B cell (primary cell): ENCODE measurements around the gene UNC13D. TPM values are rescaled to one million over a fixed set of nuclear protein-coding genes. Genes with fewer than 3 reads are reported as not detected.
"Not testable (repeated sequence)": the region's sequence is repeated elsewhere in the genome, so short reads cannot be mapped to it uniquely, and the experiment has no call there.

Experiments
- ATAC-seq: fragments of 200-7000 bp; cut with Tn5 transposase; one replicate; pipeline ENCODE4 v1.10.0; 2021; ENCODE audit warnings: low read depth, mild to moderate bottlenecking, moderate number of reproducible peaks, moderate library complexity
- CTCF ChIA-PET: fragments of 350-600 bp; sonication (Branson Sonifier 250); formaldehyde crosslinking; loops from one replicate; lab custom pipeline; 2021; ENCODE audit warnings: antibody characterized with exemption, inconsistent platforms; lab: Charles Lee
- POLR2A ChIA-PET: fragments of 350-600 bp; sonication (Branson Sonifier 250); formaldehyde crosslinking; loops from one replicate; lab custom pipeline; 2021; ENCODE audit warnings: antibody characterized with exemption; lab: Charles Lee
- DNase-seq: peaks from one replicate; pipeline ENCODE4 v3.0.0; 2013
- H2AFZ ChIP-seq: 2 replicates; pipeline ENCODE4 v1.6.1; 2012; ENCODE audit warnings: mild to moderate bottlenecking, low read depth, low read length; ENCODE audit not compliant: insufficient read depth, poor library complexity, severe bottlenecking
- H3K27ac ChIP-seq, 2 donors: 1 replicate in 1 of 2; 2 replicates in 1 of 2; pipeline ENCODE4 v1.5.1; 2012 to 2013; ENCODE audit warnings: low read length in 2 of 2, mild to moderate bottlenecking in 2 of 2, moderate library complexity in 1 of 2
- H3K27me3 ChIP-seq, 4 experiments: fragments of 200-600 bp in 1 of 4; sonication (generic) in 1 of 4; replicated peaks in 1 of 4; 1 replicate in 2 of 4; 2 replicates in 2 of 4; pipeline versions ENCODE4 v1.6.1 to v1.7.0; 2013 to 2016; ENCODE audit warnings: low read length in 3 of 4, mild to moderate bottlenecking in 2 of 4, mixed read lengths in 1 of 4, moderate library complexity in 1 of 4; ENCODE audit not compliant: insufficient read depth in 4 of 4, control insufficient read depth in 3 of 4; ENCODE audit errors: control extremely low read depth in 1 of 4
- H3K36me3 ChIP-seq, 2 experiments: replicated peaks in 1 of 2; 1 replicate in 1 of 2; 2 replicates in 1 of 2; pipeline versions ENCODE4 v1.6.1 to v1.7.1; 2013; ENCODE audit warnings: low read length in 1 of 2; ENCODE audit not compliant: insufficient read depth in 2 of 2, control insufficient read depth in 1 of 2; ENCODE audit errors: control extremely low read depth in 1 of 2, extremely low read depth in 1 of 2
- H3K4me1 ChIP-seq, 2 donors: fragments of 200-600 bp in 1 of 2; sonication (generic) in 1 of 2; 1 replicate in 1 of 2; 2 replicates in 1 of 2; pipeline versions ENCODE4 v1.5.1 to v1.6.1; 2013 to 2017; ENCODE audit warnings: low read length in 2 of 2; ENCODE audit not compliant: control insufficient read depth in 2 of 2, insufficient read depth in 2 of 2
- H3K4me2 ChIP-seq: replicated peaks from 2 replicates; pipeline ENCODE3; 2012; ENCODE audit warnings: mild to moderate bottlenecking, low read depth, low read length; ENCODE audit not compliant: poor library complexity, severe bottlenecking
- H3K4me3 ChIP-seq, 5 experiments: fragments of 200-600 bp in 1 of 5; sonication (generic) in 1 of 5; 1 replicate in 3 of 5; 2 replicates in 2 of 5; pipeline versions ENCODE4 v1.5.1 to v1.7.0; 2011 to 2016; ENCODE audit warnings: low read length in 4 of 5, mild to moderate bottlenecking in 4 of 5, low read depth in 2 of 5, control low read depth in 1 of 5, moderate library complexity in 1 of 5; ENCODE audit not compliant: insufficient read depth in 1 of 5; ENCODE audit errors: control extremely low read depth in 1 of 5, extremely low read depth in 1 of 5
- H3K79me2 ChIP-seq: fragments of 200-600 bp; sonication (generic); one replicate; pipeline ENCODE4 v1.6.0; 2016; ENCODE audit warnings: low read length; ENCODE audit not compliant: control insufficient read depth, insufficient read depth
- H3K9ac ChIP-seq: fragments of 200-600 bp; sonication (generic); 2 replicates; pipeline ENCODE4 v1.6.1; 2017; ENCODE audit warnings: mild to moderate bottlenecking, low read length, moderate library complexity
- H3K9me3 ChIP-seq, 3 donors: one replicate each; pipeline versions ENCODE4 v1.6.1 to v1.7.1; 2013; ENCODE audit warnings: low read length in 2 of 3; ENCODE audit not compliant: control insufficient read depth in 2 of 3, insufficient read depth in 1 of 3; ENCODE audit errors: control extremely low read depth in 1 of 3
- H4K20me1 ChIP-seq: 2 replicates; pipeline ENCODE4 v1.6.0; 2012; ENCODE audit warnings: mild to moderate bottlenecking, low read length; ENCODE audit not compliant: insufficient read depth, control insufficient read depth, poor library complexity, severe bottlenecking
- H3K27ac Mint-ChIP-seq: one replicate; pipeline ENCODE4 v1.8.0; 2021; ENCODE audit warnings: mixed read lengths
- H3K27me3 Mint-ChIP-seq: one replicate; pipeline ENCODE4 v1.8.0; 2021; ENCODE audit warnings: mixed read lengths
- H3K4me1 Mint-ChIP-seq: one replicate; pipeline ENCODE4 v1.8.0; 2021; ENCODE audit warnings: mixed read lengths
- H3K4me3 Mint-ChIP-seq: one replicate; pipeline ENCODE4 v1.8.0; 2021; ENCODE audit warnings: mixed read lengths
- H3K9me3 Mint-ChIP-seq: one replicate; pipeline ENCODE4 v1.8.0; 2022; ENCODE audit warnings: mixed read lengths; ENCODE audit not compliant: insufficient read depth
- EZH2 ChIP-seq: IDR thresholded peaks from 2 replicates; pipeline ENCODE4 v1.6.1; 2012; ENCODE audit warnings: borderline replicate concordance, low read depth, mild to moderate bottlenecking, moderate library complexity, low read length; ENCODE audit not compliant: insufficient read depth, poor library complexity, severe bottlenecking
- WGBS: methylation state at CpG from one replicate; pipeline ENCODE4 v1.1.5; 2013; ENCODE audit warnings: missing lambda C conversion rate; ENCODE audit not compliant: insufficient coverage; 5-methylcytosine and 5-hydroxymethylcytosine counted together
- intact Hi-C: fragments of 100-400 bp; cut with micrococcal nuclease; formaldehyde crosslinking; loops from one replicate; pipeline ENCODE4 v1.10.0; 2022
- polyA plus RNA-seq: library from polyadenylated mRNA; depleted of rRNA; stranded (reverse); fragments of >200 nt; gene quantifications from 2 replicates; pipeline ENCODE4 v1.2.3, GENCODE V29; 2012
- total RNA-seq, 2 donors: library from RNA; stranded (reverse); fragments of 120-200 nt in 1 of 2; gene quantifications; 1 replicate in 1 of 2; 2 replicates in 1 of 2; pipeline versions ENCODE4 v1.2.3 to v1.2.4, GENCODE V29; 2013 to 2022
- TF ChIP-seq, protein P1 (sequence below): fragments of 200-600 bp; IDR thresholded peaks from one replicate; pipeline ENCODE4 v1.8.0; 2022; ENCODE audit warnings: antibody characterized with exemption, mild to moderate bottlenecking

The UNC13D gene
- total and polyA plus RNA-seq, 2 donors (not counting 1 experiment from before 2014, with no cell fraction given): 101 to 107 TPM

GRCh38 chr17:75778066-75778860, 65.9 kb downstream of the UNC13D start:
- POLR2A ChIA-PET: interaction anchor here (0.6 to 8.4 kb wide), 12 partner anchors 8 to 108 kb away, joined by 3 to 78 read pairs (median 4); partner anchors contain the start of gene GALK1
- H3K9me3 Mint-ChIP-seq, intact Hi-C loops, H2AFZ ChIP-seq, ATAC-seq, H3K27me3 Mint-ChIP-seq, H3K9me3 ChIP-seq, H3K27me3 ChIP-seq: not testable (repeated sequence)
- peaks cover 54% of the 10 kb centered on the region for H3K4me1 Mint-ChIP-seq
- Histone ChIP-seq H3K4me3 (peak overlapping the region; percentile 89 to 95 (median 95)), H3K79me2 (peaks cover 29% of the 10 kb centered on the region), H3K4me2 (peak overlapping the region; percentile 78), H3K4me1 (peaks cover 26 to 48% of the 10 kb centered on the region in 2 donors), H3K27ac (peak overlapping the region; percentile 88 to 97), H3K36me3 (peaks cover 4 to 42% of the 10 kb centered on the region in 2 experiments), H4K20me1 (peaks cover 43% of the 10 kb centered on the region), H3K9ac (peak overlapping the region; percentile 89)
- WGBS: under 1% methylated on average over 18 of the region's 19 CpGs
- CTCF ChIA-PET: interaction anchor here (0.6 to 8.5 kb wide), 7 partner anchors 9 to 67 kb away, joined by 3 to 54 read pairs (median 9); partner anchors contain the start of gene GALK1
- peak overlapping the region; percentile 94 for H3K4me3 Mint-ChIP-seq
- DNase-seq: peak; percentile 42
- peak overlapping the region; percentile 89 for H3K27ac Mint-ChIP-seq

GRCh38 chr17:75777296-75777922, 66.8 kb downstream of the UNC13D start:
- Histone ChIP-seq H3K27ac (peak overlapping the region; percentile 15 to 61), H3K4me2 (peak overlapping the region; percentile 78), H3K9ac (peak overlapping the region; percentile 89), H3K27me3 (no peaks in the 10 kb centered on the region), H4K20me1 (peaks cover 43% of the 10 kb centered on the region), H3K79me2 (peaks cover 29% of the 10 kb centered on the region), H3K36me3 (peaks cover 4 to 42% of the 10 kb centered on the region in 2 experiments), H3K9me3 (no peaks in the 10 kb centered on the region), H3K4me3 (peak overlapping the region; percentile 89 to 95 (median 95)), H2AFZ (no peak overlapping the region), H3K4me1 (peaks cover 19 to 40% of the 10 kb centered on the region in 2 donors)
- CTCF ChIA-PET: interaction anchor here (0.6 to 8.5 kb wide), 8 partner anchors 10 to 145 kb away, joined by 3 to 54 read pairs (median 6); partner anchors contain the start of gene GALK1
- Mint-ChIP-seq H3K27me3 (no peaks in the 10 kb centered on the region), H3K27ac (peak overlapping the region; percentile 74), H3K4me1 (peaks cover 49% of the 10 kb centered on the region), H3K9me3 (peaks cover 2% of the 10 kb centered on the region), H3K4me3 (peak overlapping the region; percentile 80)
- TF ChIP-seq EZH2: no peak
- TF ChIP-seq, protein P1, sequence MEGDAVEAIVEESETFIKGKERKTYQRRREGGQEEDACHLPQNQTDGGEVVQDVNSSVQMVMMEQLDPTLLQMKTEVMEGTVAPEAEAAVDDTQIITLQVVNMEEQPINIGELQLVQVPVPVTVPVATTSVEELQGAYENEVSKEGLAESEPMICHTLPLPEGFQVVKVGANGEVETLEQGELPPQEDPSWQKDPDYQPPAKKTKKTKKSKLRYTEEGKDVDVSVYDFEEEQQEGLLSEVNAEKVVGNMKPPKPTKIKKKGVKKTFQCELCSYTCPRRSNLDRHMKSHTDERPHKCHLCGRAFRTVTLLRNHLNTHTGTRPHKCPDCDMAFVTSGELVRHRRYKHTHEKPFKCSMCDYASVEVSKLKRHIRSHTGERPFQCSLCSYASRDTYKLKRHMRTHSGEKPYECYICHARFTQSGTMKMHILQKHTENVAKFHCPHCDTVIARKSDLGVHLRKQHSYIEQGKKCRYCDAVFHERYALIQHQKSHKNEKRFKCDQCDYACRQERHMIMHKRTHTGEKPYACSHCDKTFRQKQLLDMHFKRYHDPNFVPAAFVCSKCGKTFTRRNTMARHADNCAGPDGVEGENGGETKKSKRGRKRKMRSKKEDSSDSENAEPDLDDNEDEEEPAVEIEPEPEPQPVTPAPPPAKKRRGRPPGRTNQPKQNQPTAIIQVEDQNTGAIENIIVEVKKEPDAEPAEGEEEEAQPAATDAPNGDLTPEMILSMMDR: no peak
- DNase-seq (no peak), ATAC-seq (no peak)
- intact Hi-C loops: no loop called here
- no CpG with 5 or more reads among the region's 2 CpGs for WGBS
- POLR2A ChIA-PET: interaction anchor here (0.6 to 8.4 kb wide), 14 partner anchors 8 to 119 kb away, joined by 3 to 78 read pairs (median 5); partner anchors contain the start of genes GALK1, TRIM65, UNK and WBP2
